ENCODE data around the gene AHSG. TPM values are rescaled to one million over a fixed set of nuclear protein-coding genes. Genes with fewer than 3 reads are reported as not detected.

AHSG gene
- total RNA-seq, 1 donor from 2014 or later, result 0.52 TPM

DNA sequence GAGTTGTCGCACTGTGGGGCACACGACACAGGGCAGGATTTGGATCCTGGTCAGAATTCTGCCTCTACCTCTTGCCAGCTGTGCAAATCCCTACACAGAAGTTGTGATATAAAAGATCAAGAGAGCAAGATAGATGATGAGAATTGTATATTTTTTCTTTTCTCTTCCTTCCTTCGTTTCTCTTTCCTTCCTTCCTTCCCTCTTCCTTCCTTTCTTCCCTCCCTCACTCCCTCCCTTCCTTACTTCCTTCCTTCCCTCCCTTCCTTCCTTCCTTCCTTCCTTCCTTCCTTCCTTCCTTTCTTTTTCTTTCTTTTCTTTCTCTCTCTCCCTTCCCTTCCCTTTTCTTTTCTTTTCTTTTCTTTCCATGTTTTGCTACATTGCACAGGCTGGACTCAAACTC, 12.0 kb upstream of the AHSG start:
- no peaks in the 10 kb centered on the region for H3K36me3 ChIP-seq (ENCODE audit: control insufficient read depth in 3 of 3, insufficient read depth in 3 of 3, low read length in 3 of 3)
- H3K9ac ChIP-seq (ENCODE audit: low read depth in 1 of 3, low read length in 3 of 3), result no peak overlapping the region
- H3K4me1 ChIP-seq (ENCODE audit: control insufficient read depth in 3 of 3, insufficient read depth in 3 of 3, low read length in 3 of 3), result no peaks in the 10 kb centered on the region
- no peak overlapping the region for H3K4me3 ChIP-seq (ENCODE audit: low read length in 3 of 3)
- peaks cover 0 to 10% (median 0%) of the 10 kb centered on the region in 3 donors for H3K27me3 ChIP-seq (ENCODE audit: control insufficient read depth in 3 of 3, insufficient read depth in 3 of 3, low read length in 3 of 3)
- no peak overlapping the region for H3K27ac ChIP-seq (ENCODE audit: low read depth, low read length)
- no peaks in the 10 kb centered on the region for H3K9me3 ChIP-seq (ENCODE audit: control insufficient read depth in 3 of 3, low read length in 3 of 3)

DNA sequence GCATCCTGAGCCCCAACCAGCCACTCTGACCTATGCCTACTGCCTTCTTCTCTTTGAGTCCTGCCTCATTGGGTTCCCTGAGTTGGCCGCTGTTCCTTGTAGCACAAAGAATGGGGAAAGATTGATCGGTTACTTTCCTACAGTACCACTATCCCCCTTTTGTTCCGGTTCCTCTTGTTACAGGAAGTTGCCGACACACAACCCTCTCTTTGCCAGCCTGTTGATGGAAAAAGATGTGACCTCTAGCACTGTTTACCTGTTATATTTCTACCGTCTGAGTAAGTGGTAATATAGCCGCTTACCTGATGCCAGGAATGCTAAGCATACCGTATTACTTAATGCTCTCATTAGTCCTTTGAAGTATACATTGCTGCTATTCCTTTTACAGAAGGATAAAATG, 9.7 kb upstream of the AHSG start:
- H3K27ac ChIP-seq (ENCODE audit: low read depth, low read length), result no peak overlapping the region
- no peaks in the 10 kb centered on the region for H3K9me3 ChIP-seq (ENCODE audit: control insufficient read depth in 3 of 3, low read length in 3 of 3)
- H3K27me3 ChIP-seq (ENCODE audit: control insufficient read depth in 3 of 3, insufficient read depth in 3 of 3, low read length in 3 of 3), result peaks cover 0 to 10% (median 0%) of the 10 kb centered on the region in 3 donors
- no peak overlapping the region for H3K4me3 ChIP-seq (ENCODE audit: low read length in 3 of 3)
- no peaks in the 10 kb centered on the region for H3K4me1 ChIP-seq (ENCODE audit: control insufficient read depth in 3 of 3, insufficient read depth in 3 of 3, low read length in 3 of 3)
- no peak overlapping the region for H3K9ac ChIP-seq (ENCODE audit: low read depth in 1 of 3, low read length in 3 of 3)
- no peaks in the 10 kb centered on the region for H3K36me3 ChIP-seq (ENCODE audit: control insufficient read depth in 3 of 3, insufficient read depth in 3 of 3, low read length in 3 of 3)

DNA sequence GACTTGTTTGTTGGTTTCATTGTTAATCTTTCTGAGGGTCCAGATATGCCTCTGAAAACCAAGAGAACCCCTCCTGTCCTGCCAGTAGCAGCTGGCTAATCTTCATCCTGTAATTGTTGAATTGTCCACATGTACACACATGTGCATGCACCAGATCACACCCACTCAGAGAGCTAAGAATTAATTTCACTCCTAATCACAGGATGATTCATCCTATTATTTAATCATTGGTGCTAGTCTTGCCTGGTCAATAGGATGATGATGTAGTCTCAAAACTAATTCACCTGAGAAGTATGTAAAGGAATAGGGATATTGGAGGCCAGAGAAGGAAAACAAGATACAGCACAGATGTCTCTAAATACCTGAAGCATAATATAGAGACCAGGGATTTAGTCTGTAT, 7.8 kb upstream of the AHSG start:
- H3K4me3 ChIP-seq (ENCODE audit: low read length in 3 of 3), result no peak overlapping the region
- H3K27me3 ChIP-seq (ENCODE audit: control insufficient read depth in 3 of 3, insufficient read depth in 3 of 3, low read length in 3 of 3), result peaks cover 0 to 10% (median 0%) of the 10 kb centered on the region in 3 donors
- no peaks in the 10 kb centered on the region for H3K4me1 ChIP-seq (ENCODE audit: control insufficient read depth in 3 of 3, insufficient read depth in 3 of 3, low read length in 3 of 3)
- no peak overlapping the region for H3K9ac ChIP-seq (ENCODE audit: low read depth in 1 of 3, low read length in 3 of 3)
- no peak overlapping the region for H3K27ac ChIP-seq (ENCODE audit: low read depth, low read length)
- no peaks in the 10 kb centered on the region for H3K9me3 ChIP-seq (ENCODE audit: control insufficient read depth in 3 of 3, low read length in 3 of 3)
- no peaks in the 10 kb centered on the region for H3K36me3 ChIP-seq (ENCODE audit: control insufficient read depth in 3 of 3, insufficient read depth in 3 of 3, low read length in 3 of 3)

DNA sequence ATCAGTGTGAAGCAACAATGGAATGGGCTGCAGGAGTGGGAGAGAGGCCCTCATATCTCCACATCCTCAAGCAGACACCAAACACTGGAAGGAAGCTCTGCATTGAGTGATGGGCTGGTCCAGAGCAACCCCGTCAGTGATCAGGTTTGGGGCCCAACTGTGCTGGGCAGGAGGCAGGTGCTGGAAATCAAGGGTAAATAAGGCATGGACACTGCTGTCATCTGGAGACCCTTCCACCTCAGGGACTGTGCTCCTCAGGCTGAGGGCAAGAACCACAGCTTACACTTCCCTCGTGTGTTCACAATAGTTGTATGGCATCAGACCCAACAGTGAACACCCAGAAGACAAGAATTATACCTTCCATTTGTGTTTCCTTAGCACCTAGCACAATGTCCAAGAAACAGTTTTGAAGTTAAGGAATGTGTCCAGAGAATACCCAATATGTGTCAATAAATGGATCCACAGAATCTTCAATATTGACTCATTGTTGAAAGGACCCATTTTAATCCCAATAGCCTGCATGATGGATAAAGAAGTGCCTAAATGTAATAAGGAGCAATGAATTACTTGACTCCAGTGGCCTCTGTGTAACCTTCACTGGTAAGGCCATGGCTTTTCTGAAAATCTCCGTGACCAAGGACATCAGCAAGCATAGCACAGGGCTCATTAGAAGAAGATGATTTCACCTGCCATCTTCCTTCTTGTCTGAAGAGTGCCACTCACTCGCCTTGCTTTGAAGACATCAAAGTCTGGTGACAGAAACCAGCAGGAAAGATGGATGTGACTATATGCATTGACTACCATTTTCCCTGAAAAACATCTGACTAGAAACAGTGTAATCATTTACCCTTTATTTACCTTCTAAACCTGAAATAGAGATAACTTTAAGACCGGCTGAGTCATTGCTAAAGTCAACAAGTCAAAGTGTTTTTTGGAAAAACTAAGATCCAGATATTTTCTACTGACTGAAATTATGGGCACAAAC, 7.0 kb upstream of the AHSG start:
- Histone ChIP-seq H3K36me3 (ENCODE audit: control insufficient read depth in 3 of 3, insufficient read depth in 3 of 3, low read length in 3 of 3) (no peaks in the 10 kb centered on the region), H3K27me3 (ENCODE audit: control insufficient read depth in 3 of 3, insufficient read depth in 3 of 3, low read length in 3 of 3) (peaks cover 0 to 10% (median 0%) of the 10 kb centered on the region in 3 donors), H3K4me1 (ENCODE audit: control insufficient read depth in 3 of 3, insufficient read depth in 3 of 3, low read length in 3 of 3) (no peaks in the 10 kb centered on the region), H3K9ac (ENCODE audit: low read depth in 1 of 3, low read length in 3 of 3) (no peak overlapping the region), H3K9me3 (ENCODE audit: control insufficient read depth in 3 of 3, low read length in 3 of 3) (no peaks in the 10 kb centered on the region), H3K4me3 (ENCODE audit: low read length in 3 of 3) (no peak overlapping the region), H3K27ac (ENCODE audit: low read depth, low read length) (no peak overlapping the region)

DNA sequence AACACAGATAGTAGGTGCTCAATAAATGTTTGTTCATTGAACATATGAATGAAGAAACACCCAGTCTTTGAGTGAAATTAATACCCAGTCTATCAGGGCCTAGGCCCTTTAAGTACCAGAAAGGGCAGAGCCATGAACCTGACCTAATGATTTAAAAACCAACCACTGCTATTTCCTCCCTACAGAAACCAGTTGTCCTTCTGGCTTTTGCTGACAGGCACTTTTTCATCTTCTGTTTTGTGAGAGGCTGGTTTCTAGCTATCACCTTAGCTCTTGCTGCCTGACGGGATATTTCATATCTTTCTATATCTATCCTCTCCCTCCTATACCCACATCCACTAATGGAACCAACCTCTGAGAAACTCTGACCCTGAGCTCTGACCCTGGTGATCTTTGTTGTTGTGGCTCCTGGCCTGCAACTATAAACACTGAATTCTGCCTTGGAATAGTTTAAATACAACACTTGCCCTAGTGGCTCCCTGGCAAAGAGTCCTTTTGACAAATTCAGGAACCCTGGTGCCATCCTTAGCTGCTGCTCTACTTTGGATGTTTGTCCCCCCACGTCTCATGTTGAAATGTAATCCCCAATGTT, 4.1 kb upstream of the AHSG start:
- peaks cover 0 to 11% (median 4%) of the 10 kb centered on the region in 3 donors for H3K27me3 ChIP-seq (ENCODE audit: control insufficient read depth in 3 of 3, insufficient read depth in 3 of 3, low read length in 3 of 3)
- no peak overlapping the region for H3K27ac ChIP-seq (ENCODE audit: low read depth, low read length)
- H3K4me3 ChIP-seq (ENCODE audit: low read length in 3 of 3), result no peak overlapping the region
- H3K36me3 ChIP-seq (ENCODE audit: control insufficient read depth in 3 of 3, insufficient read depth in 3 of 3, low read length in 3 of 3), result no peaks in the 10 kb centered on the region
- no peaks in the 10 kb centered on the region for H3K4me1 ChIP-seq (ENCODE audit: control insufficient read depth in 3 of 3, insufficient read depth in 3 of 3, low read length in 3 of 3)
- no peaks in the 10 kb centered on the region for H3K9me3 ChIP-seq (ENCODE audit: control insufficient read depth in 3 of 3, low read length in 3 of 3)
- H3K9ac ChIP-seq (ENCODE audit: low read depth in 1 of 3, low read length in 3 of 3), result no peak overlapping the region

DNA sequence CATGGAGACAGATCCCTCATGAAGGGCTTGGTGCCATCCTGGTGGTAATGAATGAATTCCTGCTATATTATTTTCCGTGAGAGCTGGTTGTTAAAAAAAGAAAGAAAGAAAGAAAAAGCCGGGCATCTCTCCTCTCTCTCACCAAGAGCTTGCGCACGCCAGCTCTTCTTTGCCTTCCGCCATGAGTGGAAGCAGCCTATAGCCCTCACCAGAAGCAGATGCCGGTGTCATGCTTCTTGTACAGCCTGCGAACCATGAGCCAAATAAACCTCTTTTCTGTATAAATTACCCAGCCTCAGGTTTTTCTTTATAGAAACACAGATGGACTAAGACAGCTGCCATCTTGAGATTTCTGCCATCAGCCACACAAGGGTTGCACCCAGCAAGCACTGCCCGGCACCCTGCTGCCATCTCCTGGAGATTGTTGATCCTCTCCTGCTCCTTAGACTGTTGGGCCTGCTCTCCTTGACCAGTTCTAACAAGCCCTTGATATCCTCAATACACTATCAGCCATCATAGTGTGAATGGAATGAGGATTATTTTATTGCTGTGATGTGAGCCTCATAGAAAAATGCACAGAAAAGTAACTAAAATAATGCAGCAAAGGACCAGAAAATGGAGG, 3.5 kb upstream of the AHSG start:
- H3K36me3 ChIP-seq (ENCODE audit: control insufficient read depth in 3 of 3, insufficient read depth in 3 of 3, low read length in 3 of 3), result no peaks in the 10 kb centered on the region
- H3K4me3 ChIP-seq (ENCODE audit: low read length in 3 of 3), result no peak overlapping the region
- H3K9me3 ChIP-seq (ENCODE audit: control insufficient read depth in 3 of 3, low read length in 3 of 3), result no peaks in the 10 kb centered on the region
- H3K9ac ChIP-seq (ENCODE audit: low read depth in 1 of 3, low read length in 3 of 3), result no peak overlapping the region
- no peak overlapping the region for H3K27ac ChIP-seq (ENCODE audit: low read depth, low read length)
- peaks cover 2 to 10% (median 4%) of the 10 kb centered on the region in 3 donors for H3K27me3 ChIP-seq (ENCODE audit: control insufficient read depth in 3 of 3, insufficient read depth in 3 of 3, low read length in 3 of 3)
- no peaks in the 10 kb centered on the region for H3K4me1 ChIP-seq (ENCODE audit: control insufficient read depth in 3 of 3, insufficient read depth in 3 of 3, low read length in 3 of 3)

DNA sequence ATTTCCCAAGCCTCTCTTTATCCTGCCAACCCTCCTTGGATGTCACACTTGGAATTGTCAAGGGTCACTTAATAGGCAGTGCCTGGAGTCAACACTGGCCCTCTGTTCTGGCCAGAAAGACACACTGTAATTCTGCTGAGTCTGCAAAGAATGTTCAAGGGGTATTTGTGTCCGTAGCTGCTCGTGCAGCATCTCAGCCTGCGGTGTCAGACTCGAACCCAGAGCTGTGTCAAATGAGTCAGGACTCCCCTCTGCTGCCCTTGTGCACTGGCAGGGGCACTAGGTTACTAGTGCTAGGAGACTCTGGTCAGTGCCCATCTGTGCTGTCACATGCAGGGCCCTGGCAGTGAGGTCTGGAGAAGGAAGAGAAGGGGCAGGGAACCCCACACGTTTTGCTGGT, 795 bp upstream of the AHSG start:
- H3K4me1 ChIP-seq (ENCODE audit: control insufficient read depth in 3 of 3, insufficient read depth in 3 of 3, low read length in 3 of 3), result peaks cover 2 to 3% (median 2%) of the 10 kb centered on the region in 3 donors
- no peaks in the 10 kb centered on the region for H3K9me3 ChIP-seq (ENCODE audit: control insufficient read depth in 3 of 3, low read length in 3 of 3)
- no peak overlapping the region for H3K27ac ChIP-seq (ENCODE audit: low read depth, low read length)
- no peak overlapping the region for H3K9ac ChIP-seq (ENCODE audit: low read depth in 1 of 3, low read length in 3 of 3)
- H3K27me3 ChIP-seq (ENCODE audit: control insufficient read depth in 3 of 3, insufficient read depth in 3 of 3, low read length in 3 of 3), result peaks cover 6 to 17% (median 11%) of the 10 kb centered on the region in 3 donors
- no peak overlapping the region for H3K4me3 ChIP-seq (ENCODE audit: low read length in 3 of 3)
- H3K36me3 ChIP-seq (ENCODE audit: control insufficient read depth in 3 of 3, insufficient read depth in 3 of 3, low read length in 3 of 3), result no peaks in the 10 kb centered on the region

DNA sequence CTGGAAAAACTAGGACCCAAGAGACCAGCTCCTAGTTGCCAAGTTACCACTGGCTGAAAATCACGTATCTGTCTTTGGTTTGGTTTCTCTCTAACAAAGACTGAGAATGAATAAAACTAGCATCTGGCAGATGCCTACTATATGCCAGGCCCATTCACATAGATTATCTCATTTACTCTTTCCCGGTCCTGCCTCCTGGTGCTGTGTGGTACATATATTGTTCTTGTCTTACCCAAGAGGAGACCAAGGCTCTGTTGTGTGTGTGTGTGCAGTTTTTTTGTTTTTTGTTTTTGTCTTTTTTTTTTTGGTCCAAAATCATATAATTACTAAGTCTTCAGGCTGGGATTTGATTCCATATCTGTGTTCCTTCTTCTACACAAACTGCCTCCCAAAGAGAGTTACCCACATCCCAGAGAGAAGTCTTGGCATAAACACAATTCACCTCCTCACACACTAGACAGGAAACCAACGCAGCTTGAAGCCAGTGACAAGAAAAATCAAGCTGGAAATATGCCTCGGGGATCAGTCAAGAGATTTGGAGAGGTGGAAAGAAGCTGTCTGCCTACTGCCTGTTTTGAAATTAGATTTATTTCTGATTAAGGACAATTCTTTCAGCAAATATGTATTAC, 891 bp downstream of the AHSG start:
- Histone ChIP-seq H3K36me3 (ENCODE audit: control insufficient read depth in 3 of 3, insufficient read depth in 3 of 3, low read length in 3 of 3) (no peaks in the 10 kb centered on the region), H3K27ac (ENCODE audit: low read depth, low read length) (no peak overlapping the region), H3K4me1 (ENCODE audit: control insufficient read depth in 3 of 3, insufficient read depth in 3 of 3, low read length in 3 of 3) (peaks cover 5 to 8% (median 7%) of the 10 kb centered on the region in 3 donors), H3K9me3 (ENCODE audit: control insufficient read depth in 3 of 3, low read length in 3 of 3) (no peaks in the 10 kb centered on the region), H3K27me3 (ENCODE audit: control insufficient read depth in 3 of 3, insufficient read depth in 3 of 3, low read length in 3 of 3) (peaks cover 18 to 27% (median 26%) of the 10 kb centered on the region in 3 donors), H3K9ac (ENCODE audit: low read depth in 1 of 3, low read length in 3 of 3) (no peak overlapping the region), H3K4me3 (ENCODE audit: low read length in 3 of 3) (no peak overlapping the region)

DNA sequence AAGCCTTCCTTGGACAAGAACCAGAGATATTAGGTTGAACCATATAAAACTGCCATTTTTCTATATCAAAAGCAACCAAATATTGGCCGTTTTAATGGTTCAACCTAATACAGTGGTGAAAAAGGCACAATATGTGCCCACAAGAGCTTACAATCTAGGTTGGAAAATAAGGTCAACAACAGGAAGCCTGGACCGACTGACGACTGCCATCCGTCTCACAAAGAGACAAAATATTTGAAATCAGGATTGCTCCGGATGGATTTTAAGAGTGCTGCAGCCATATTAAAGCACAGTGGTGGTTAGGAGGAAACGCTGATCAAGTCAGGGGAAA, 1.4 kb downstream of the AHSG start:
- no peak overlapping the region for H3K27ac ChIP-seq (ENCODE audit: low read depth, low read length)
- H3K4me3 ChIP-seq (ENCODE audit: low read length in 3 of 3), result no peak overlapping the region
- H3K36me3 ChIP-seq (ENCODE audit: control insufficient read depth in 3 of 3, insufficient read depth in 3 of 3, low read length in 3 of 3), result no peaks in the 10 kb centered on the region
- H3K27me3 ChIP-seq (ENCODE audit: control insufficient read depth in 3 of 3, insufficient read depth in 3 of 3, low read length in 3 of 3), result peaks cover 18 to 28% (median 26%) of the 10 kb centered on the region in 3 donors
- no peaks in the 10 kb centered on the region for H3K9me3 ChIP-seq (ENCODE audit: control insufficient read depth in 3 of 3, low read length in 3 of 3)
- H3K4me1 ChIP-seq (ENCODE audit: control insufficient read depth in 3 of 3, insufficient read depth in 3 of 3, low read length in 3 of 3), result peaks cover 5 to 8% (median 7%) of the 10 kb centered on the region in 3 donors
- H3K9ac ChIP-seq (ENCODE audit: low read depth in 1 of 3, low read length in 3 of 3), result no peak overlapping the region
